ENCODE results near the gene SHCBP1L.
"Not testable (repeated sequence)": the region's sequence is repeated elsewhere in the genome, so short reads cannot be mapped to it uniquely, and the experiment has no call there.

Gene SHCBP1L

DNA sequence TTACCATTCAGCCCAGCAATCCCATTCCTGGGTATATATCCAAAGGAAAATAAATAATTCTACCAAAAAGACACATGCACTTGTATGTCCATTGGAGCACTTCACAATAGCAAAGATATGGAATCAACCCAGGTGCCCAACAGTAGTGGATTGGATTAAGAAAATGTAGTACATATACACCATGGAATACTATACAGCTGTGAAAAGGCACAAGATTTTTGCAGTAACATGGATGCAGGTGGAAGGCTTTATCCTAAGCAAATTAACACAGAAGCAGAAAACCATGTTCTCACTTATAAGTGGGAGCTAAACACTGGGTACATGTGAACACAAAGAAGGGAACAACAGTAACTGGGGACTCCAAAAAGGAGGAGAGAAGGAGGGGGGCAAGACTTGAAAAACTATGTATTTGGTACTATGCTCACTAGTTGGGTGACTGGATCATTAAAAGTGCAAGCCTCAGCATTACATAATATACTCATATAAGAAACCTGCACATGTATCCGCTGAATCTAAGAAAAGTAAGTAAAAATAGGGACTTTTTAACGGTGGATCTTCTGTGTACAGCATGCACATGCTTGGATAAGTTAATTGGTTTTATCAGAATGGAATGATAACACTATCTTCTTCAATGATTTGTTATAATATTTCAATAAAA is 3.9 kb upstream of the SHCBP1L start:
- H3K4ac ChIP-seq (ENCODE audit: low read depth in 1 of 2, low read length in 2 of 2) = no peak overlapping the region
- H3K9ac ChIP-seq (ENCODE audit: low read length) = no peak overlapping the region
- no peak overlapping the region for H3K18ac ChIP-seq (ENCODE audit: low read depth in 1 of 2, low read length in 2 of 2)
- peaks cover 10% of the 10 kb centered on the region for H3K4me1 ChIP-seq (ENCODE audit: control insufficient read depth, insufficient read depth, low read depth, low read length)
- no peak overlapping the region for H2BK120ac ChIP-seq (ENCODE audit: low read depth, low read length)
- no peak overlapping the region for H2BK15ac ChIP-seq (ENCODE audit: low read depth, poor library complexity, severe bottlenecking)
- no peak overlapping the region for H2AFZ ChIP-seq (ENCODE audit: low read depth, low read length)
- no peak for DNase-seq
- H4K91ac ChIP-seq (ENCODE audit: low read length) = no peak overlapping the region
- H3K36me3 ChIP-seq (ENCODE audit: control insufficient read depth in 1 of 2, insufficient read depth in 2 of 2, low read depth in 1 of 2, low read length in 2 of 2) = no peaks in the 10 kb centered on the region
- WGBS = no CpG with 5 or more reads among the region's 2 CpGs
- no peak overlapping the region for H4K8ac ChIP-seq (ENCODE audit: low read length)
- H2AK5ac ChIP-seq (ENCODE audit: low read length, severe bottlenecking) = no peak overlapping the region
- H3K9me3 ChIP-seq (ENCODE audit: control insufficient read depth, low read length) = no peaks in the 10 kb centered on the region
- no peak overlapping the region for H3K27ac ChIP-seq (ENCODE audit: low read length, poor library complexity, severe bottlenecking)
- H3K27me3 ChIP-seq (ENCODE audit: control insufficient read depth in 1 of 2, insufficient read depth in 1 of 2, low read length in 2 of 2) = peaks cover 0 to 4% of the 10 kb centered on the region in 2 experiments
- no peak overlapping the region for H3K23ac ChIP-seq (ENCODE audit: low read length in 2 of 2)
- no peaks in the 10 kb centered on the region for H3K79me1 ChIP-seq (replicated peaks; ENCODE audit: low read length, poor library complexity, severe bottlenecking)
- no peak overlapping the region for H2BK5ac ChIP-seq (ENCODE audit: low read depth, low read length, poor library complexity, severe bottlenecking)
- no peak overlapping the region for H3K4me3 ChIP-seq (ENCODE audit: insufficient read depth in 1 of 2, low read depth in 1 of 2, low read length in 2 of 2)
- no peak overlapping the region for H3K14ac ChIP-seq (ENCODE audit: low read length in 2 of 2)
- H3K4me2 ChIP-seq (ENCODE audit: low read length, poor library complexity, severe bottlenecking) = no peak overlapping the region
- no peak overlapping the region for H2BK12ac ChIP-seq (ENCODE audit: low read length in 2 of 2)

- H2BK120ac ChIP-seq (ENCODE audit: low read depth, low read length) = no peak overlapping the region
- peak overlapping the region; percentile 47 for H2AK5ac ChIP-seq (ENCODE audit: low read length, severe bottlenecking)
- H2BK12ac ChIP-seq (ENCODE audit: low read length in 2 of 2) = no peak overlapping the region
- H3K4ac ChIP-seq (ENCODE audit: low read depth in 1 of 2, low read length in 2 of 2) = peak overlapping the region in 1 of 2 experiments; percentile 46
- H3K36me3 ChIP-seq (ENCODE audit: control insufficient read depth in 1 of 2, insufficient read depth in 2 of 2, low read depth in 1 of 2, low read length in 2 of 2) = no peaks in the 10 kb centered on the region
- peak overlapping the region in 1 of 2 experiments; percentile 26 for H3K23ac ChIP-seq (ENCODE audit: low read length in 2 of 2)
- no peaks in the 10 kb centered on the region for H3K79me1 ChIP-seq (replicated peaks; ENCODE audit: low read length, poor library complexity, severe bottlenecking)
- H4K91ac ChIP-seq (ENCODE audit: low read length) = no peak overlapping the region
- H4K8ac ChIP-seq (ENCODE audit: low read length) = no peak overlapping the region
- no peak overlapping the region for H2BK15ac ChIP-seq (ENCODE audit: low read depth, poor library complexity, severe bottlenecking)
- H3K9ac ChIP-seq (ENCODE audit: low read length) = no peak overlapping the region
- peak overlapping the region; percentile 43 for H2AFZ ChIP-seq (ENCODE audit: low read depth, low read length)
- H3K27me3 ChIP-seq (ENCODE audit: control insufficient read depth in 1 of 2, insufficient read depth in 1 of 2, low read length in 2 of 2) = peaks cover 0 to 4% of the 10 kb centered on the region in 2 experiments
- WGBS = 95% methylated on average over 9 of the region's 9 CpGs
- no peak overlapping the region for H2BK5ac ChIP-seq (ENCODE audit: low read depth, low read length, poor library complexity, severe bottlenecking)
- H3K4me3 ChIP-seq (ENCODE audit: insufficient read depth in 1 of 2, low read depth in 1 of 2, low read length in 2 of 2) = no peak overlapping the region
- no peaks in the 10 kb centered on the region for H3K9me3 ChIP-seq (ENCODE audit: control insufficient read depth, low read length)
- DNase-seq = peak; percentile 77
- no peak overlapping the region for H3K4me2 ChIP-seq (ENCODE audit: low read length, poor library complexity, severe bottlenecking)
- peak overlapping the region in 1 of 2 experiments; percentile 89 for H3K14ac ChIP-seq (ENCODE audit: low read length in 2 of 2)
- H3K4me1 ChIP-seq (ENCODE audit: control insufficient read depth, insufficient read depth, low read depth, low read length) = peaks cover 10% of the 10 kb centered on the region
- H3K18ac ChIP-seq (ENCODE audit: low read depth in 1 of 2, low read length in 2 of 2) = peak overlapping the region in 1 of 2 experiments; percentile 41
- peak overlapping the region; percentile 51 for H3K27ac ChIP-seq (ENCODE audit: low read length, poor library complexity, severe bottlenecking)
Measured at GRCh38 chr1:182955596-182956588, 2.9 kb upstream of the SHCBP1L start.

DNA sequence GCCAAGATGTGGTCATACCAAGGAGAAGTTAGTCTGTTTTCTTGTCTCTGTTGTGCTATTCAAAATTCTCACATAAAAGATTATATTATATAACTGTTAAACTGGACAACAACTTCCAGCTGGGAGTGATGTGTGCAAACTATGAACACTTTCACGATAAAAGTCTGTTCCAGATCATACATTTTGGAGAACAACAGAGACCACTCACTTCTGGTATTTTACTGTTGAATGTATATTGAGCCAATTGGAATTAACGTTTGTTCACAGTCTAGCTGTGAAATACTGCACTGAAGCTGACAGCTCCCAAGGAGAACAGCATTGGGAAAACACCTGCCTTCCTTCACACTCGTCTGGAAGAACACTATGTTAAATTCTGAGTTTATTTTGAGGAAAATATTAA is 860 bp upstream of the SHCBP1L start:
- H3K27me3 ChIP-seq (ENCODE audit: control insufficient read depth in 1 of 2, insufficient read depth in 1 of 2, low read length in 2 of 2) = peaks cover 0 to 4% of the 10 kb centered on the region in 2 experiments
- no peak overlapping the region for H2BK120ac ChIP-seq (ENCODE audit: low read depth, low read length)
- H2AFZ ChIP-seq (ENCODE audit: low read depth, low read length) = no peak overlapping the region
- no peak overlapping the region for H3K14ac ChIP-seq (ENCODE audit: low read length in 2 of 2)
- 90% methylated on average over 2 of the region's 3 CpGs for WGBS
- no peak overlapping the region for H2BK12ac ChIP-seq (ENCODE audit: low read length in 2 of 2)
- H3K23ac ChIP-seq (ENCODE audit: low read length in 2 of 2) = no peak overlapping the region
- no peak overlapping the region for H3K18ac ChIP-seq (ENCODE audit: low read depth in 1 of 2, low read length in 2 of 2)
- H2BK5ac ChIP-seq (ENCODE audit: low read depth, low read length, poor library complexity, severe bottlenecking) = no peak overlapping the region
- no peaks in the 10 kb centered on the region for H3K79me1 ChIP-seq (replicated peaks; ENCODE audit: low read length, poor library complexity, severe bottlenecking)
- H3K9me3 ChIP-seq (ENCODE audit: control insufficient read depth, low read length) = no peaks in the 10 kb centered on the region
- no peak overlapping the region for H3K4me3 ChIP-seq (ENCODE audit: insufficient read depth in 1 of 2, low read depth in 1 of 2, low read length in 2 of 2)
- no peak for DNase-seq
- no peak overlapping the region for H4K91ac ChIP-seq (ENCODE audit: low read length)
- H3K9ac ChIP-seq (ENCODE audit: low read length) = no peak overlapping the region
- no peak overlapping the region for H4K8ac ChIP-seq (ENCODE audit: low read length)
- no peak overlapping the region for H3K27ac ChIP-seq (ENCODE audit: low read length, poor library complexity, severe bottlenecking)
- H3K4ac ChIP-seq (ENCODE audit: low read depth in 1 of 2, low read length in 2 of 2) = no peak overlapping the region
- peaks cover 10% of the 10 kb centered on the region for H3K4me1 ChIP-seq (ENCODE audit: control insufficient read depth, insufficient read depth, low read depth, low read length)
- no peak overlapping the region for H3K4me2 ChIP-seq (ENCODE audit: low read length, poor library complexity, severe bottlenecking)
- no peak overlapping the region for H2AK5ac ChIP-seq (ENCODE audit: low read length, severe bottlenecking)
- no peaks in the 10 kb centered on the region for H3K36me3 ChIP-seq (ENCODE audit: control insufficient read depth in 1 of 2, insufficient read depth in 2 of 2, low read depth in 1 of 2, low read length in 2 of 2)
- H2BK15ac ChIP-seq (ENCODE audit: low read depth, poor library complexity, severe bottlenecking) = no peak overlapping the region

GRCh38 chr1:182943336-182943735 is 9.6 kb downstream of the SHCBP1L start:
- not testable (repeated sequence) for DNase-seq; H3K27ac ChIP-seq (ENCODE audit: low read length, poor library complexity, severe bottlenecking)

More at GRCh38 chr1:182943336-182943735, 9.6 kb downstream of the SHCBP1L start:
- not testable (repeated sequence) for H3K9me3 ChIP-seq (ENCODE audit: control insufficient read depth, low read length); H2BK5ac ChIP-seq (ENCODE audit: low read depth, low read length, poor library complexity, severe bottlenecking); H3K27me3 ChIP-seq (ENCODE audit: control insufficient read depth in 1 of 2, insufficient read depth in 1 of 2, low read length in 2 of 2); H2AFZ ChIP-seq (ENCODE audit: low read depth, low read length); H2AK5ac ChIP-seq (ENCODE audit: low read length, severe bottlenecking); H4K91ac ChIP-seq (ENCODE audit: low read length); H3K18ac ChIP-seq (ENCODE audit: low read depth in 1 of 2, low read length in 2 of 2); H4K8ac ChIP-seq (ENCODE audit: low read length); H3K23ac ChIP-seq (ENCODE audit: low read length in 2 of 2); H3K4me2 ChIP-seq (ENCODE audit: low read length, poor library complexity, severe bottlenecking); H3K36me3 ChIP-seq (ENCODE audit: control insufficient read depth in 1 of 2, insufficient read depth in 2 of 2, low read depth in 1 of 2, low read length in 2 of 2); H2BK120ac ChIP-seq (ENCODE audit: low read depth, low read length); H3K9ac ChIP-seq (ENCODE audit: low read length); H3K4me3 ChIP-seq (ENCODE audit: insufficient read depth in 1 of 2, low read depth in 1 of 2, low read length in 2 of 2); H3K4ac ChIP-seq (ENCODE audit: low read depth in 1 of 2, low read length in 2 of 2); H3K14ac ChIP-seq (ENCODE audit: low read length in 2 of 2); H2BK15ac ChIP-seq (ENCODE audit: low read depth, poor library complexity, severe bottlenecking); H3K4me1 ChIP-seq (ENCODE audit: control insufficient read depth, insufficient read depth, low read depth, low read length); H3K79me1 ChIP-seq (replicated peaks; ENCODE audit: low read length, poor library complexity, severe bottlenecking); H2BK12ac ChIP-seq (ENCODE audit: low read length in 2 of 2)
- 100% methylated on average over 3 of the region's 6 CpGs for WGBS
